ENCODE results near the gene UIMC1.

- TF ChIP-seq CTCF (IDR thresholded peaks at IDR 0.05) (no peak), EP300 (IDR thresholded peaks at IDR 0.05) (no peak), POLR2A (IDR thresholded peaks at IDR 0.05) (no peak)
Measured at GRCh38 chr5:176889321-176890280, 117.0 kb downstream of the UIMC1 start.

Measured in tibial nerve (tissue), 4 donors.